HK-2 (cell line): ENCODE measurements around the gene TMEM248.
"Not testable (repeated sequence)": the region's sequence is repeated elsewhere in the genome, so short reads cannot be mapped to it uniquely, and the experiment has no call there.

Experiments
- DNase-seq: peaks from one replicate; pipeline ENCODE4 v3.0.0-alpha.2; 2018; ENCODE audit not compliant: unreplicated experiment

Gene TMEM248

DNA sequence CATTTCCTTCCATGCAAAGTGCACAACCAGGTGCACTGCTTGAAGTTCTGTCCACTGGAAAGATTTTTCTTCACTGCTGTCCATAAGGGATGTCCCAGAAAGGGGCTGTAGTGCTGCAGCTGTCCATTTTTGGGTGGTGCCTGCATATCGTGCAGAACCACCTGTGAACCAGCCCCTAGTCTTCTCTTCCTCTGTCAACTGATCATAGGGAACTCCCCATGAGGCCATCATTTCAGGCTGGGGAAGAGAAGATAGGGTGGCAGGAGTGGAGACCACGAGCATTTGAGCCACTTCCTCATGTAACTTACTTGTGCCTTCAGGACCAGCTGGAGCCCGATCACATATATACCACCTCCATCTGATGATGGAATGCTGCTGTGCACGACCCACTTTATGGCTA, 12.4 kb upstream of the TMEM248 start:
- DNase-seq: not testable (repeated sequence)

- no peak for DNase-seq
Observed at GRCh38 chr7:66910789-66911188, 10.2 kb upstream of the TMEM248 start.

DNA sequence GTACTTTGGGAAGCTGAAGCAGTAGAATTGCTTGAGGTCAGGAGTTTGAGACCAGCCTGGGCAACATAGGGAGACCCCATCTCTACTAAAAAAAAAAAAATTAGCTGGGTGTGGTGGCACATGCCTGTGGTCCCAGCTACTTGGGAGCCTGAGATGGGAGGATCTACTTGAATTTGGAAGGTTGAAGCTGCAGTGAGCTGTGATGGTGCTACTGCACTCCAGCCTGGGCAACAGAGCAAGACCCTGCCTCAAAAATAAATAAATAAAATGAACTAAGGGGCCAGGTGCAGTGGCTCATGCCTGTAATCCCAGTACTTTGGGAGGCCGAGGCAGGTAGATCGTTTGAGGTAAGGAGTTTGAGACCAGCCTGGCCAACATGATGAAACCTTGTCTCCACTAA, 9.8 kb upstream of the TMEM248 start:
- DNase-seq: not testable (repeated sequence)

GRCh38 chr7:66912195-66912594, 8.8 kb upstream of the TMEM248 start:
- DNase-seq: no peak

DNA sequence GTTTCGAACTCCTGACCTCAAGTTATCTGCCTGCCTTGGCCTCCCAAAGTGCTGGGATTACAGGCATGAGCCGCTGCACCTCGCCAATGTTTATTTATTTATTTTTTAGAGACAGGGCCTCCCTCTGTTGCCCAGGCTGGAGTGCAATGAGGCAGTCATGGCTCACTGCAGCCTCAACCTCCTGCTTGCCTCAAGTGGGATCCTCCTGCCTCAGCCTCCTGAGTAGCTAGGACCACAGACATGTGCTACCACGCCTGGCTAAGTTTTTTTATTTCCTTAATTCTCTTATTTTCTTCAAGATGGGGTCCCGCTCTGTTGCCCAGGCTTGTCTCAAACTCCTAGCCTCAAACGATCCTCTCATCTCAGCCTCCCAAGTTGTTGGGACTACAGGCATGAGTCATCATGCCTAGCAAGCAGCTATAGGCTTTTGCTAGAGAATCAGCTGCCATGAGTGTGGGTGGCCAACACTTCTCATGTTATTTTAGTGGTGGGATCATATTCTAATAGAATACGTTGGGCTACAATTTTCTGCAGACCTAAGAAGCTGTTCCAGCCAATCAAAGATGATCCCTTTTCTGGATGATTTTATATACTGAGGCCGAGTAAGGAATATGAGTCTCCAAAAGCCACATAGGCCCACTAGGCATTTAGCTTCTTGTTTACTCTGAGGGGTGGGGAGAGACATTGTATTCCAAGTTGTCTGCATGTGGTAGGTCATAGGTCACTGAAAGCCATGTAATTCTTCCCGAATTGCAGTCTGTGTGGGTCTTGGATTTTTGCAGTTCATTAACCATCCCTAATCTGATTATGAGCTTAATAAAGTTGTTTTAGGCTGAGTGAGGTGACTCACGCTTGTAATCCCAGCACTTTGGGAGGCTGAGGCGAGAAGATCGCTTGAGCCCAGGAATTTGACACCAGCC, 7.6 kb upstream of the TMEM248 start:
- no peak for DNase-seq

- DNase-seq: not testable (repeated sequence)
Observed at GRCh38 chr7:66917904-66918303, 3.1 kb upstream of the TMEM248 start.

DNA sequence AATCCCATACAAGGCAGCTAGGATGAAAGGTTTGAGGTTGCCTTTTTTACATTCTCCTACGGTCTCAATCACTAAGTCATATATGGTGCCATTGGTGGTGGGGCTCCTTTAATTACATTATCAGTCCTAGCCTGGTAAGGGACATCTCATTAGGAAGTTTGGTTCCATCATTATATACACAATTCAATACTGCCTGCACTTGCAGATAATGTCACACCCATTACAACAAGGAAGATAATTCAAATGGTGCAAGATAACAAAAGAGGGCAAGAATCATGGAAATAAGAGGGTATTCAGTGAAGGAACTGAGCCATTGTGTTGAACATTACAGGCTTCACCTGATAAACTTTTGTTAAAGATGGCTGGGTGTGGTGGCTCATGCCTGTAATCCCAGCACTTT, 1.7 kb upstream of the TMEM248 start:
- DNase-seq: no peak

DNA sequence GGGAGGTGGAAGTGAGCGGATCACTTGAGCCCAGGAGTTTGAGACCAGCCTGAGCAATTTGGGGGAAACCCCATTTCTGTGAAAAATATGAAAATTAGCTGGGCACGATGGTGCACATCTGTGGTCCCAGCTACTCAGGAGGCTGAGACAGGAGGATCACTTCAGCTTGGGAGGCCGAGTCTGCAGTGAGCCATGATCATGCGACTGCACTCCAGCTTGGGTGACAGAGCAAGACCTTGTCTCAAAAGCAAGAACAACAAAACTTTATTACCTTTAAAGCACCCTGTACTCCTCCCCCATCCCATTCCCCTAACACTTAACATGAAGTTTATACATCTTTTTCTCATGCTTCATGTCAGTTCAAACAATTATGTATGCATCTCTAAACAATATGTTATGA, 1.3 kb upstream of the TMEM248 start:
- no peak for DNase-seq

GRCh38 chr7:66920256-66920655, 769 bp upstream of the TMEM248 start:
- DNase-seq: no peak

DNA sequence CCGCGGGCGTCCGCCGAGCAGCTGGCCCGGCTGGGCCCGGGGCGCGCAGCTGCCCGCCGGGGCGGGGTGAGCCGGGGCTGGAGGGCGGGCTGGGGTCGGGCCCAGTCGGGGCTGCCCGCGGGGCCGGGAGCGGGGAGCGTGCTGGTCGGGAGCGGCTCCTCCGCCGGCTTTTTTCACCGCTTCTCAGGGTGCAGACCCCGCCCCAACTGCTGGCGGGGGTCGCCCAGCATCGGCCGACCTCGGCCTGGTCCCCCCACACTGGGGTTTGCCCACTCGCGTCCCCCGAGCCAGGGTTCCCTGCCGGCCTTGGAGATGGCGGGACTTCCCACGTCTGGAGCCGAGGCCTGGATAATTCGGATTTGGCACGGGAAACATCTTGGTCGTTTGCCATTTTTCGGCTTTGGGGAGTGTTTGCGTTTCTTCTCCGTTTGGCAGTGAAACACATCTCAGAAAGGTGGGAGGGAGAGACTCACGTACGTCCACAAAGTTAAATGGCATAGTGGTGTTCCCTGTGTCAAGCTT, 432 bp downstream of the TMEM248 start:
- peak; percentile 24 for DNase-seq

DNA sequence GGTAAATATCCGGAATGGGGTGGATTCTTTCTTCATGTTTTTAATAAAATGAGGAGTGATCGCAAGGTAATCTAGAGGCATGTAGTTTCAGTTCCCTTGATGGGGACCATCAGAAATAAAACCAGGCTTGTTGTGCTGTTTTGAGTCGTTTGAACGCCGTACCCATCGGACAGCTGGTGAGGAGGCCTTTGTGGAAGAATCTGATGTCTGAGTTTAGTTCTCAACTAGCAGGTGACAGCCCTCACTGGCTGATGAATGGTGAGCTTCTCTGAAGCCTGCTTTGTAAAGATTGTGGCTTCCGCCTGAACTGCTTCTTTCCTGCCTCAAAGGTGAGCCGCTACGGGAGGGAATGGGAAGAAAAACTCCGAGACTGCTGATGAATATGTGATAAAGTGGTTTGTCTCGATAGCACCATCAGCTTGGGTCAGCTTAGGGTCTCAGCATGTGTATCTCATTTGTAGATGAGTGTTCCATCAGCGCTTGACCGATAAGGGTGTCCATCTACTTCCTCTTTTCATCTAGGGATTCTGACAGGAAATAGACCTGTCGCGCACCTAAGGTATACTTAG, 977 bp downstream of the TMEM248 start:
- peak; percentile 9 for DNase-seq

DNA sequence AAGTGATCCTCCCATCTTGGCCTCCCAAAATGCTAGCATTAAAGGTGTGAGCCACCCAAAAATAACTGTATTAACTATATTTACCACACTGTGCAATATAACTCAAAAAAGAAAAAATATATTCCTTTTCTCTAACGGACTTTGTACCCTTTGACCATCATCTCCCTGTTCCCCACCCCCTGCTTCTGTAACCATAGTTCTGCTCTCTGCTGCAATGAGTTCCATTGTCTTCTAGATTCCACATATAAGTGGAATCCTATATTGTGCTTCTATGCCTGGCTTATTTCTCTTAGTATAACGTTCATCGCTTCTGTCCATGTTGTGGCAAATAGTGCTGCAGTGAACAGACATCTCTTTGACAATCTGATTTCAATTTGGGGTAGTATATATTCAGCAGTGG, 4.2 kb downstream of the TMEM248 start:
- DNase-seq: no peak

DNA sequence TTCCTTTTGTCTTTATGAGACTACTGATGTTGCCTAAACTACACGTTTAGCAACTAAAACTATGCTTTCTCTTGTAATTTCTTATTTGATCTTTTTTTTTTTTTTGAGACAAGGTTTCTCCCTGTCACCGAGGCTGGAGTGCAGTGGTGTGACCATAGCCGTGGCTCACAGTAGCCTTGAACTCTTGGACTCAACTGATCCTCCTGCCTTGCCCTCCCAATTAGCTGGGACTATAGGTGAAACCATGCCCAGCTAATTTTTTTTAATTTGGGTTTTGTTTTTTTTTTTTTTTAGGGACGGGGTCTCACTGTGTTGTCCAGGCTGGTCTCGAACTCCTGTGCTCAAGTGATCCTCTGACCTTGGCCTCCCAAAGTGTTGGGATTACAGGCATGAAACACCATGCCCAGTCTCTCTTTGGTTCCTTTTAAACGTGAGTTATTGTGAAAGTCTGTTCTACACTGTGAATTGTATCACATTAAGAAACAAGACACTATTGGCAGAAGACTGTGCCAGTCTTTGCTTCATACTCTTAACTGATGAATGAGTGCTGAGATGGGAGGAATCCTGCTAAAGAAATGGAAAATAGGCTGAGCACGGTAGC, 6.4 kb downstream of the TMEM248 start:
- no peak for DNase-seq

GRCh38 chr7:66928388-66928787, 7.4 kb downstream of the TMEM248 start:
- DNase-seq: no peak

DNA sequence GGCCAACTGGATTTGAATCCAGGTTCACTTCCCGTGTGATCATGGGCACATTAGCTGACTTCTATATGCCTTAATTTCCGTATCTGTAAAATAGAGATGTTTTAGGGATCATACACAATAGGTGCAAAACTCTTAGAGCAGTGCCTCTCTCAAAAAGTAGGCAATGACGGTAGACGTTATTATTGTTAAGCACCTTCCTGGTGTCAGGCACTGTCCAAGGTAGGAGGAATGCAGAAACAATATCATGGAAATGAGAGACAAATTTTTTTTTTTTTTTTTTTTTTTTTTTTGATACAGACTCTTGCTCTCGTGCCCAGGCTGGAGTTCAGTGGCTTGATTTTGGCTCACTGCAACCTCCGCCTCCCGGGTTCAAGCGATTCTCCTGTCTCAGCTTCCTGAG, 8.1 kb downstream of the TMEM248 start:
- no peak for DNase-seq

DNA sequence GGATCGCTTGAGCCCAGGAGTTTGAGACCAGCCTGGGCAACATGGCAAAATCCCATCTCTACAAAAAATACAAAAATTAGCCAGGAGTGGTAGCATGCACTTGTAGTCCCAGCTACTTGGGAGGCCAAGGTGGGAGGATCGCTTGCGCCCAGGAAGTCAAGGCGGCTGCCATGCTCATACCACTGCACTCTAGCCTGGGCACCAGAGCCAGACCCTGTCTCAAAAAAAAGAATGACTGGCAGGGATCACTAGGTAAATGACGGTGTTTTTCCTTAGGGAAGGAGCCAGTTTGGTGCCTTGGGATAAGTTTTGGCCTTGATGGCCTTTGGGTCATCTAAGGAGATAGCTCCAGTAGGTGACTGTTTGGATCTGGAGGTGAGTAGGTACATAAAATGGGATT, 8.9 kb downstream of the TMEM248 start:
- no peak for DNase-seq

DNA sequence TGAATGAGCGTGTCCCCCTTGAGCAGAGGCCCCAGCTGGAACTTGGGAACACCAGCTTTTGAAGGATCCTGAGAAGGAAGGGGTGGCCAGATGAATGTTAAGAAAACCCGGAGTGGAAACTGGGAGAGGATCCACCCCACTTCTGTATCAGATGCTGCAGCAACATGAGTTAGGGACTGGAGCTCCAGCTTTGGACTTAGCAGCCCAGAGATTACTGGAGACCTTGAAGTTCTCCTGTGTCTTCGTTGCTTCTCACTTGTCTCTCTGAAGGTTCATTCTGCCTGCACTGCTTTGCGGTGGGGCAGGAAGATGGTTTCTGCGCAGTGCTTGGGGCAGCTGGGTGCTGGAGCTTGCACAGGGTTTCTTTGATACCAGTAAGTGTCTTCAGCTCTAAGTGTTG, 9.3 kb downstream of the TMEM248 start:
- no peak for DNase-seq

DNA sequence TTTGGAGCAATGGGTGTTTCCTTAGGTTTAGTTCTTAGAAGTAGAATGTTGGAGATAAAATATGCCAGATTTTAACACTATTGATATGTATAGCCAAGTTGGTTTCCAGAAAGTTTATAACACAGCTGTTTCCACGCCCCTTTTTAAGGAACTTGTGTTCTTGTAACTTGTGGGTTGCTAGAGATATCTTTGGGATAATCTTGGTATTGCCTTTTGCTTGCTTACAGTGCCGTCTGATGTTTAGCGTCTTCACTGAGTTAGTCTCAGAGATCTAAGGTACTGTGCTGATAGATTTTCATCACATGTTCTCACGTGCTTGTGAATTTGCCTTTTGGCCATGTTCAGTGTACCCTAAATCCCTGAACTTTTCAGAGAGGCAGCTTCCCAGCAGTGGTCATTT, 12.4 kb downstream of the TMEM248 start:
- DNase-seq: no peak

DNA sequence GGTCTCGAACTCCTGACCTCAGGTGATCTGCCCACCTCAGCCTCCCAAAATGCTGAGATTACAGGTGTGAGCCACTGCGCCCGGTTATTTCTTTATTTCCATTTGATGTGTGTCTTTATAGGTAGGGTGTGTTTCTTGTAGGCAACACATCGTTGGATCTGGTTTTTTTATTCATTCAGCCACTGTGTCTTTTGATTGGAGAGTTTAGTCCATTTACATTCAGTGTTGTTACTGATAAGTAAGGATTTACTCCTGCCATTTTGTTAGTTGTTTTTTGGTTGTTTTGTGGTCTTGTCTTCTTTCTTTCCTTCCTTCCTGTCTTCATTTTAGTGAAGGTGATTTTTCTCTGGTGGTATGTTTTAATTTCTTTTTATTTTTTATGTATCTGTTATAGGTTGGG, 16.9 kb downstream of the TMEM248 start:
- no peak for DNase-seq

GRCh38 chr7:66939325-66939724, 18.3 kb downstream of the TMEM248 start:
- DNase-seq: no peak

GRCh38 chr7:66946545-66946944, 25.5 kb downstream of the TMEM248 start:
- DNase-seq: no peak

DNA sequence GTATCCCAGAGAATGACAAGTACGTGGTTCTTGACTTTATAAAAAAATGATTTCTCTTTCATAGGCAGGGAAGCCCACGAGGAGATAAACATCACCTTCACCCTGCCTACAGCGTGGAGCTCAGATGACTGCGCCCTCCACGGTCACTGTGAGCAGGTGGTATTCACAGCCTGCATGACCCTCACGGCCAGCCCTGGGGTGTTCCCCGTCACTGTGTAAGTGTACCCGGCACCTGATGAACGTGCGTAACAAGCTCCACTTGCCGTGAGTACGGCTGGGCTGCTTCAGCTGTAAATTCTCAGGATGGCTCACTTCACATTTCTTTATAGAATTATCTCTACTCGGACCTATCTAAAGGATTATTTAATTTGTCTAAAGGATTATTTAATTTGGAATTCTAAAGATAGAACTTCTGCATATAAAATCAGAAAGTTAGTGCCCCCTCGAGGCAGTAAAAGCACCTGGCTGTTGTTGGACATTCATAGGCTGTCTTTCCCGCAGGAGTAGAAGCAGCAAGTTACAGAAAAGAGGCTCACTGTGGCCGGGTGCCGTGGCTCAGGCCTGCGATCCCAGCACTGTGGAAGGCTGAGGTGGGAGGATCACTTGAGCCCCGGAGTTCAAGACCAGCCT, 27.6 kb downstream of the TMEM248 start:
- no peak for DNase-seq
